HEK293 (cell line): Measurements from ENCODE around the gene BICD1.
A peak's percentile ranks its signal among the peaks of the same experiment; 100 is the strongest.

Experiments used
- CTCF ChIA-PET: fragments of 350-600 bp; formaldehyde crosslinking; extraction: SDS; loops from one replicate; lab custom pipeline; 2021; ENCODE audit warnings: antibody characterized with exemption; lab: Yijun Ruan, JAX
- POLR2A ChIA-PET: fragments of 300-600 bp; formaldehyde crosslinking; extraction: SDS; loops from one replicate; lab custom pipeline; 2020; ENCODE audit warnings: antibody characterized with exemption, inconsistent platforms; lab: Yijun Ruan, JAX
- H3K27ac ChIP-seq: fragments of 200-500 bp; sonication (Bioruptor generic); 2 replicates; pipeline ENCODE4 v1.5.1; 2014; ENCODE audit warnings: low read depth, low read length, control low read depth, inconsistent platforms; ENCODE audit errors: extremely low read depth
- H3K36me3 ChIP-seq, 2 experiments: fragments of 200-500 bp in 1 of 2; sonication (Bioruptor generic) in 1 of 2; 1 replicate in 1 of 2; 2 replicates in 1 of 2; pipeline ENCODE4 v1.5.1; 2014 to 2017; ENCODE audit warnings: inconsistent platforms in 2 of 2, low read length in 2 of 2; ENCODE audit not compliant: control insufficient read depth in 2 of 2, insufficient read depth in 1 of 2
- H3K4me1 ChIP-seq: fragments of 200-500 bp; sonication (Bioruptor generic); 2 replicates; pipeline ENCODE4 v1.5.1; 2014; ENCODE audit warnings: mild to moderate bottlenecking, low read length, inconsistent platforms; ENCODE audit not compliant: control insufficient read depth, insufficient read depth
- H3K4me3 ChIP-seq: 2 replicates; pipeline ENCODE4 v1.5.1; 2011; ENCODE audit warnings: low read depth, mild to moderate bottlenecking, control low read depth, low read length, moderate library complexity
- H3K9me3 ChIP-seq: fragments of 200-500 bp; sonication (Bioruptor generic); 2 replicates; pipeline ENCODE4 v1.5.1; 2014; ENCODE audit warnings: low read depth, low read length, inconsistent platforms; ENCODE audit not compliant: control insufficient read depth, insufficient read depth
- HIC1 ChIP-seq: fragments of 450-650 bp; formaldehyde crosslinking; IDR thresholded peaks from 2 replicates; pipeline ENCODE4 v1.5.1; 2016; ENCODE audit warnings: missing biosample characterization, missing genetic modification characterization
- IKZF3 ChIP-seq: fragments of 450-650 bp; IDR thresholded peaks from 2 replicates; pipeline ENCODE4 v1.5.0; 2018; ENCODE audit warnings: missing biosample characterization, mild to moderate bottlenecking, missing genetic modification characterization, moderate library complexity
- KLF16 ChIP-seq: fragments of 450-650 bp; formaldehyde crosslinking; IDR thresholded peaks from 2 replicates; pipeline ENCODE4 v1.5.1; 2017; ENCODE audit warnings: missing biosample characterization, missing genetic modification characterization
- SALL2 ChIP-seq: fragments of 450-650 bp; formaldehyde crosslinking; IDR thresholded peaks from 2 replicates; pipeline ENCODE4 v1.5.0; 2017; ENCODE audit warnings: missing biosample characterization, mild to moderate bottlenecking, missing genetic modification characterization, borderline replicate concordance
- ZBTB17 ChIP-seq: fragments of 450-650 bp; formaldehyde crosslinking; IDR thresholded peaks from 2 replicates; pipeline ENCODE4 v1.5.1; 2016; ENCODE audit warnings: missing biosample characterization, missing genetic modification characterization
- ZNF184 ChIP-seq: fragments of 450-650 bp; IDR thresholded peaks from 2 replicates; pipeline ENCODE4 v1.5.1; 2018; ENCODE audit warnings: missing biosample characterization, mild to moderate bottlenecking, missing genetic modification characterization
- ZNF19 ChIP-seq: fragments of 450-650 bp; formaldehyde crosslinking; IDR thresholded peaks from 2 replicates; pipeline ENCODE4; 2016; ENCODE audit warnings: missing biosample characterization, missing genetic modification characterization, low read depth
- ZNF302 ChIP-seq: fragments of 450-650 bp; formaldehyde crosslinking; IDR thresholded peaks from 2 replicates; pipeline ENCODE4 v1.5.1; 2016; ENCODE audit warnings: missing biosample characterization, missing genetic modification characterization, low read depth
- ZNF501 ChIP-seq: fragments of 450-650 bp; formaldehyde crosslinking; IDR thresholded peaks from 2 replicates; pipeline ENCODE4 v1.5.1; 2016; ENCODE audit warnings: missing biosample characterization, missing genetic modification characterization
- ZNF548 ChIP-seq: fragments of 450-650 bp; formaldehyde crosslinking; IDR thresholded peaks from 2 replicates; pipeline ENCODE4 v1.5.1; 2016; ENCODE audit warnings: missing biosample characterization, missing genetic modification characterization
- ZNF561 ChIP-seq: fragments of 450-650 bp; IDR thresholded peaks from 2 replicates; pipeline ENCODE4 v1.5.1; 2018; ENCODE audit warnings: missing biosample characterization, missing genetic modification characterization, borderline replicate concordance
- ZNF623 ChIP-seq: fragments of 450-650 bp; formaldehyde crosslinking; IDR thresholded peaks from 2 replicates; pipeline ENCODE4 v1.5.1; 2016; ENCODE audit warnings: missing biosample characterization, missing genetic modification characterization
- ZNF624 ChIP-seq: fragments of 450-650 bp; formaldehyde crosslinking; IDR thresholded peaks from 2 replicates; pipeline ENCODE4 v1.5.1; 2017; ENCODE audit warnings: missing biosample characterization, missing genetic modification characterization
- ZSCAN18 ChIP-seq: fragments of 450-650 bp; formaldehyde crosslinking; IDR thresholded peaks from 2 replicates; pipeline ENCODE4 v1.5.1; 2016; ENCODE audit warnings: missing biosample characterization, missing genetic modification characterization
- ZSCAN30 ChIP-seq: fragments of 450-650 bp; IDR thresholded peaks from 2 replicates; pipeline ENCODE4 v1.5.1; 2018; ENCODE audit warnings: missing biosample characterization, mild to moderate bottlenecking, missing genetic modification characterization, moderate library complexity
- TF ChIP-seq, protein P1 (sequence below): fragments of 450-650 bp; formaldehyde crosslinking; IDR thresholded peaks from 2 replicates; pipeline ENCODE4 v1.5.1; 2016; ENCODE audit warnings: missing biosample characterization, missing genetic modification characterization, low read depth

BICD1 gene

DNA sequence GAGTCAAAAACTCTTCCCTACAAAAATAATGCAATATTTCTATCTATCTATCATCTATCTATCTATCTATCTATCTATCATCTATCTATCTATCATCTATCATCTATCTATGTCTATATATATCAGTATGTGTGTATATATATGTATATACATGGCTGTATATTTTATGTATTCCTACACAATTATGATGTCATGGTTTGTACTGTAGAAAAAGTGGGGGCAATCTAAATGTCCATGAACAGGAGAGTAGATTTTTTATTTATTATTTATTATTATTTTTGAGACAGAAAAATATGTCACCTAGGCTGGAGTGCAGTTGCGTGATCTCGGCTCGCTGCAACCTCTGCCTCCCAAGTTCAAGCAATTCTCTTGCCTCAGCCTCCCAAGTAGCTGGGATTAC lies 45.6 kb upstream of the BICD1 start:
- no peak overlapping the region for H3K27ac ChIP-seq
- ChIA-PET POLR2A (interaction anchor here (1.3 kb wide), 1 partner anchor 694 kb away, joined by 6 read pairs; the partner anchor contains the start of gene YARS2), CTCF (interaction anchor here (0.6 to 3.2 kb wide), 20 partner anchors 10 to 658 kb away, joined by 3 to 22 read pairs (median 4); partner anchors contain the start of gene BICD1)
- no peaks in the 10 kb centered on the region for H3K36me3 ChIP-seq
- no peaks in the 10 kb centered on the region for H3K9me3 ChIP-seq
- TF ChIP-seq ZBTB17 (tag by site-specific recombination) = peak; percentile 80
- no peak for TF ChIP-seq ZSCAN18
- TF ChIP-seq, protein P1, sequence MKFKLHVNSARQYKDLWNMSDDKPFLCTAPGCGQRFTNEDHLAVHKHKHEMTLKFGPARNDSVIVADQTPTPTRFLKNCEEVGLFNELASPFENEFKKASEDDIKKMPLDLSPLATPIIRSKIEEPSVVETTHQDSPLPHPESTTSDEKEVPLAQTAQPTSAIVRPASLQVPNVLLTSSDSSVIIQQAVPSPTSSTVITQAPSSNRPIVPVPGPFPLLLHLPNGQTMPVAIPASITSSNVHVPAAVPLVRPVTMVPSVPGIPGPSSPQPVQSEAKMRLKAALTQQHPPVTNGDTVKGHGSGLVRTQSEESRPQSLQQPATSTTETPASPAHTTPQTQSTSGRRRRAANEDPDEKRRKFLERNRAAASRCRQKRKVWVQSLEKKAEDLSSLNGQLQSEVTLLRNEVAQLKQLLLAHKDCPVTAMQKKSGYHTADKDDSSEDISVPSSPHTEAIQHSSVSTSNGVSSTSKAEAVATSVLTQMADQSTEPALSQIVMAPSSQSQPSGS (tag by site-specific recombination) = peak; percentile 82
- H3K4me3 ChIP-seq = no peak overlapping the region
- no peaks in the 10 kb centered on the region for H3K4me1 ChIP-seq

GRCh38 chr12:32062881-32063280 lies 43.8 kb upstream of the BICD1 start:
- Histone ChIP-seq H3K4me1 (no peaks in the 10 kb centered on the region), H3K9me3 (no peaks in the 10 kb centered on the region), H3K27ac (no peak overlapping the region), H3K4me3 (no peak overlapping the region), H3K36me3 (no peaks in the 10 kb centered on the region)
- ChIA-PET CTCF (interaction anchor here (0.6 to 3.2 kb wide), 6 partner anchors 33 to 410 kb away, joined by 3 to 18 read pairs (median 4); partner anchors contain the start of gene BICD1), POLR2A (no interaction called here)
- TF ChIP-seq ZBTB17 (tag by site-specific recombination) (no peak), ZNF548 (tag by site-specific recombination) (no peak), ZNF501 (tag by site-specific recombination) (no peak), ZNF624 (tag by site-specific recombination) (no peak), ZNF184 (tag by site-specific recombination) (no peak), ZNF623 (tag by site-specific recombination) (no peak), ZNF561 (no peak), SALL2 (tag by site-specific recombination) (no peak), ZNF19 (tag by site-specific recombination) (no peak), ZSCAN30 (tag by site-specific recombination) (no peak), HIC1 (tag by site-specific recombination) (no peak)

DNA sequence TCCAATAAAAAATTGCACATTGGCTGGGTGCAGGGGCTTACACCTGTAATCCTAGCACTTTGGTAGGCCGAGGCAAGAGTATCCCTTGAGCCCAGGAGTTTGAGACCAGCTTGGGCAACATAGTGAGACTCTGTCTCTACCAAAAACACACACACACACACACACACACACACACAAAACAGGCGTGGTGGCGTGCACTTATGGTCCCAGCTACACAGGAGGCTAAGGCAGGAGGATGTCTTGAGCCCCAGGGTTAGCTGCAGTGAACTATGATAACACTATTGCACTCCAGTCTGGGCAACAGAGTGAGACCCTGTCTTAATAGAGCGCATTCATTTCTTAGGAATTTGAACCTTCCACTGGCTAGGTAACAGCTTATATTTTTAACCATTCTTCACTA lies 42.9 kb upstream of the BICD1 start:
- no peak overlapping the region for H3K27ac ChIP-seq
- TF ChIP-seq IKZF3 (tag by site-specific recombination) (no peak), KLF16 (tag by site-specific recombination) (no peak), ZNF302 (tag by site-specific recombination) (no peak)
- TF ChIP-seq, all 188 proteins: peak for 0
- POLR2A ChIA-PET = no interaction called here
- Histone ChIP-seq H3K4me1 (no peaks in the 10 kb centered on the region), H3K36me3 (no peaks in the 10 kb centered on the region), H3K4me3 (no peak overlapping the region), H3K9me3 (no peaks in the 10 kb centered on the region)
- CTCF ChIA-PET = interaction anchor here (0.7 to 1.5 kb wide), 4 partner anchors 32 to 596 kb away, joined by 3 to 5 read pairs (median 4); partner anchors contain the start of gene BICD1
